NCI-H82 (cell line): ENCODE results near the gene GSG1L2.
"Not testable (repeated sequence)": the region's sequence is repeated elsewhere in the genome, so short reads cannot be mapped to it uniquely, and the experiment has no call there.

Source experiments
- DNase-seq: peaks from one replicate; lab custom pipeline; 2025; lab: John Stamatoyannopoulos, UW

Gene GSG1L2

GRCh38 chr17:9788601-9789000 is 33.3 kb downstream of the GSG1L2 start:
- no peak for DNase-seq

GRCh38 chr17:9784544-9784943 is 37.3 kb downstream of the GSG1L2 start:
- DNase-seq, result no peak

- DNase-seq, result not testable (repeated sequence)
Observed at GRCh38 chr17:9783465-9783864, 38.4 kb downstream of the GSG1L2 start.

GRCh38 chr17:9783050-9783449 is 38.8 kb downstream of the GSG1L2 start:
- DNase-seq, result no peak

- no peak for DNase-seq
Observed at GRCh38 chr17:9780552-9780951, 41.3 kb downstream of the GSG1L2 start.

GRCh38 chr17:9776911-9777310 is 45.0 kb downstream of the GSG1L2 start:
- no peak for DNase-seq

GRCh38 chr17:9772658-9773057 is 49.2 kb downstream of the GSG1L2 start:
- no peak for DNase-seq

- DNase-seq, result no peak
Observed at GRCh38 chr17:9771465-9771864, 50.4 kb downstream of the GSG1L2 start.

- DNase-seq, result no peak
Observed at GRCh38 chr17:9769036-9769695, 52.7 kb downstream of the GSG1L2 start.

- peak; percentile 69 for DNase-seq
Observed at GRCh38 chr17:9768381-9768934, 53.4 kb downstream of the GSG1L2 start.

- DNase-seq, result no peak
Observed at GRCh38 chr17:9767432-9767991, 54.4 kb downstream of the GSG1L2 start.

- DNase-seq, result no peak
Observed at GRCh38 chr17:9766970-9767369, 54.9 kb downstream of the GSG1L2 start.

GRCh38 chr17:9765322-9765721 is 56.6 kb downstream of the GSG1L2 start:
- DNase-seq, result no peak

GRCh38 chr17:9763643-9764042 is 58.2 kb downstream of the GSG1L2 start:
- no peak for DNase-seq

GRCh38 chr17:9760266-9760665 is 61.6 kb downstream of the GSG1L2 start:
- no peak for DNase-seq

GRCh38 chr17:9755083-9755482 is 66.8 kb downstream of the GSG1L2 start:
- peak; percentile 17 for DNase-seq
